ENCODE measurements around the gene SLC25A48.
"Not testable (repeated sequence)": the region's sequence is repeated elsewhere in the genome, so short reads cannot be mapped to it uniquely, and the experiment has no call there.

Gene SLC25A48

DNA sequence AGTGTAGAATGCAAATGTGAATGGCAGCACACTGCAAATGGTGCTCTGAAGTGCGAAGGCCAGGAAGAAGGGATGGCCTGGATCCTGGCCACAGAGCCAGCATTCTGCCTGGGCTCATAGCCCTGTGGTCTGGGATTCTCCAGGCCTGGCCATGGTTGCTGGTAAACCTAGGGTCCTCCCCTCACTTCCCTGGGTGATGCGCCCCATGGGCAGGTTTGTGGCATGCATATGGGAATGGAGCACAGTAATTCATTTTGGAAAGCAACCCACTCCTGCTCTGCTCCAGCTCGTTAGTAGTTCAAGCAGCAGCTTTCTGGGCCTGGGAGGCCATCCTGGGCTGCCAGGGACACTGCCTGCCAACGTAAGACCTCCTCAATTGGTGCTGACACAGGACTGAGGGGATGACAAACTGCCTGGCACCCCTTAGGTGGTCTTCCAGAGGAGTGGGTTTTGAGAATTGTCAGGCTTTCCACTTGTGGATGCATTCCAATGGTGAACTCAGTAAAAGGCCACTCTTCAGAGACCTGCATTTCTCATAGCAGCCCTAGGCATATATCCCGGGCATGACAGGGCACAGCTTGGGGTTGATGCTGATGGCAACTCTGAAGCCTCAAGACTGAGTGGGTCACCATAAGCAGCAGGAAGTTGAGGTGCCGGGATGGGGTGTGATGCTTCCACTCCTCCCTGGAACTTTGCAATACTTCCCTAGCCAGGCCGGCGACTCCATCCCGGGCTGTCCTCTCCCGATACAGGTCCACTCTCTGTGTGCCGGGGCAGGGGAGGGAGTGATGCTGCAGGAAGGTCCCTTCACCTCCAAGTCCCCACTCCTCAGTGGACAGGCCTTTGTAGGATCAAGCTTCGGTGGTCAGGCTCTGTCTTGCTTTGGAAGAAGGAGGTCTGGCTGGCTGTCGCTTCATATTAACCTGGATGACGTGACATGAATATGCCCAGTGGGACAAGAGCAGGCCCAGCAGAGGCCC, 1.2 kb upstream of the SLC25A48 start:
- Mint-ChIP-seq H3K27me3 (peaks cover 75% of the 10 kb centered on the region), H3K36me3 (ENCODE audit: insufficient read depth) (no peaks in the 10 kb centered on the region), H3K27ac (ENCODE audit: low read depth) (no peak overlapping the region), H3K4me3 (no peak overlapping the region), H3K4me1 (peaks cover 6% of the 10 kb centered on the region), H3K9me3 (no peaks in the 10 kb centered on the region)
- DNase-seq (ENCODE audit: low spot score in 2 of 2) (no peak), ATAC-seq (replicated peaks; ENCODE audit: extremely low read depth, poor library complexity, severe bottlenecking) (no peak)

DNA sequence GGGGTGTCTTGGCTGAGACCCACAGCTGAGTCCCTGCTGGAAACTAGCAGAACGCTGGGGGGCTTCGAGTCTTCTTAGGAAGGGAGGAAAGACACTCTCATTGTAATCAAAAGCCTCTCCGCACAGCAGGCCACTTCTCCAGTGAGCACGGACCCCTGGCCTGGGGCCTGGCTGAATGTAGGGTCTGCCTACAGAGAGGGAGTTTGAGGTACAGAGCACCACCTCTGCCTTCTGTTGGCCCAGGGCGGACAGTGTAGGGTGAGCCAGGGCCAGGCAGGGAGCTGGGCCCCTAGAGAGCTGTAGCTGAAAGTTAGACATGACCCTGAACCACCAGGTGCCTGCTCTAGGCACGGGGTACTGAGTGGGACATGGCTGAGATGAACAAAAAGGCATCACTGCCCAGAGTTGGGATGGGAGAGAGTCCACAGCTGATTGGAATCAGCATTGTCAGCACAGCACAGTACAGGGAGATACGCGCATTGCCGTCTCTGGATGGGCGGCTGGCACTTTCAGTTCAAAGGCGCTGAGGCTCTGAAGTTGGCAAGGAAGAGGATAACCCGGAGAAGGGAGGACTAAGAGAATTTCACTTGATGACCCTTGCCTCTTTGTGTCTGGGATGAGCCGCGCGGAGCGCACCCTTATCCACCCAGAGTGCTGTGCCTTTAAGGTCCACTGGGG, 363 bp upstream of the SLC25A48 start:
- no peak for DNase-seq (ENCODE audit: low spot score in 2 of 2)
- Mint-ChIP-seq H3K27ac (ENCODE audit: low read depth) (no peak overlapping the region), H3K36me3 (ENCODE audit: insufficient read depth) (no peaks in the 10 kb centered on the region), H3K4me1 (peaks cover 6% of the 10 kb centered on the region), H3K27me3 (peaks cover 71% of the 10 kb centered on the region), H3K9me3 (peaks cover 3% of the 10 kb centered on the region), H3K4me3 (no peak overlapping the region)
- no peak for ATAC-seq (replicated peaks; ENCODE audit: extremely low read depth, poor library complexity, severe bottlenecking)

DNA sequence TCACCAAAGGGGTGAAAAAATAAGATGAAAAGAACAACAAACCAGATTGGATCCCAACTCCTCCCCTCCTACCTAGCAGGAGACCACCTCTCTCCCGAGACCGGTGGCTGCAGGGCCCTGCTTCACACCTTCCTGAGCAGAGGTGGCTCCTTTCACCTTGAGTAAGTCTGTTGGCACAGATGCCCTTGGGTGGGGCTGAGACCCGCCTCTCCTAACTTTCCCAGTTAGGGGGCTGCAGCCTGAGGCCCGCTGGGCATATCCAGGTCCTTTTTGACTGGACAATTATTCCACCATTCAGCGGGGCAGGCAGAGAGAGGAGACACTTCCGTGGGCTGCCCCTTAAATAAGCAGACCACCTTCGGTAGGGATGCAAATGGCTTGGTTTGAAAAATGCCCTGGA, 1.3 kb downstream of the SLC25A48 start:
- ATAC-seq (replicated peaks; ENCODE audit: extremely low read depth, poor library complexity, severe bottlenecking) (no peak), DNase-seq (ENCODE audit: low spot score in 2 of 2) (no peak)
- H3K27ac Mint-ChIP-seq (ENCODE audit: low read depth): no peak overlapping the region
- peaks cover 57% of the 10 kb centered on the region for H3K27me3 Mint-ChIP-seq
- H3K36me3 Mint-ChIP-seq (ENCODE audit: insufficient read depth): no peaks in the 10 kb centered on the region
- peaks cover 4% of the 10 kb centered on the region for H3K9me3 Mint-ChIP-seq
- H3K4me1 Mint-ChIP-seq: peaks cover 6% of the 10 kb centered on the region
- no peak overlapping the region for H3K4me3 Mint-ChIP-seq

DNA sequence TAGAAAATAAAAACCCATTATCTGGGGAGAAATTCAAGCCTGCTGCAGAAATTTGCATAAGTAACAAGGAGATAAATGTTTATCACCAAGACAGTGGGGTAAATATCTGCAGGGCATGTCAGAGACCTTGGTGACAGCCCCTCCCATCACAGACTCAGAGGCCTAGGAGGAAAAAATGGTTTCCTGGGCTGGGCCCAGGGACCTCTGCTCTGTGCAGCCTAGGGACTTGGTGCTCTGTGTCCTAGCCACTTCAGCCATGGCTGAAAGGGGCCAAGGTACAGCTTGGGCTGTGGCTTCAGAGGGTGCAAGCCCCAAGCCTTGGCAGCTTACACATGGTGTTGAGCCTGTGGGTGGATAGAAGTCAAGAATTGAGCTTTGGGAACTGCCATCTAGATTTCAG, 3.9 kb downstream of the SLC25A48 start:
- not testable (repeated sequence) for H3K27ac Mint-ChIP-seq (ENCODE audit: low read depth); H3K4me1 Mint-ChIP-seq; ATAC-seq (replicated peaks; ENCODE audit: extremely low read depth, poor library complexity, severe bottlenecking); DNase-seq (ENCODE audit: low spot score in 2 of 2); H3K4me3 Mint-ChIP-seq; H3K9me3 Mint-ChIP-seq; H3K36me3 Mint-ChIP-seq (ENCODE audit: insufficient read depth)
- H3K27me3 Mint-ChIP-seq: peaks cover 57% of the 10 kb centered on the region

DNA sequence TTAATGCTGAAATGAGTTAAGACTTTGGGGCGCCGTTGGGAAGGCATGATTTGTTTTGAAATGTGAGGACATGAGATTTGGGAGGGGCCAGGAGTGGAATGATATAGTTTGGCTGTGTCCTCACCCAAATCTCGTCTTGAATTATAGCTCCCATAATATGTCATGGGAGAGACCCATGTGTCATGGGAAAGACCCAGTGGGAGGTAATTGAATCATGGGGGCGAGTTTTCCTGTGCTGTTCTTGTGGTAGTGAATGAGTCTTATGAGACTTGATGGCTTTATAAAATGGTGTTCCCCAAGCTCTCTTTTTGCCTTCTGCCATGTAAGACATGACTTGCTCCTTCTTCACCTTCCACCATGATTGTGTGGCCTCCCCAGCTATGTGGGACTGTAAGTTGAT, 5.1 kb downstream of the SLC25A48 start:
- Mint-ChIP-seq H3K36me3 (ENCODE audit: insufficient read depth) (no peaks in the 10 kb centered on the region), H3K4me3 (no peak overlapping the region), H3K27ac (ENCODE audit: low read depth) (no peak overlapping the region), H3K4me1 (no peaks in the 10 kb centered on the region), H3K27me3 (peaks cover 49% of the 10 kb centered on the region), H3K9me3 (peaks cover 4% of the 10 kb centered on the region)
- DNase-seq (ENCODE audit: low spot score in 2 of 2): no peak
- no peak for ATAC-seq (replicated peaks; ENCODE audit: extremely low read depth, poor library complexity, severe bottlenecking)

DNA sequence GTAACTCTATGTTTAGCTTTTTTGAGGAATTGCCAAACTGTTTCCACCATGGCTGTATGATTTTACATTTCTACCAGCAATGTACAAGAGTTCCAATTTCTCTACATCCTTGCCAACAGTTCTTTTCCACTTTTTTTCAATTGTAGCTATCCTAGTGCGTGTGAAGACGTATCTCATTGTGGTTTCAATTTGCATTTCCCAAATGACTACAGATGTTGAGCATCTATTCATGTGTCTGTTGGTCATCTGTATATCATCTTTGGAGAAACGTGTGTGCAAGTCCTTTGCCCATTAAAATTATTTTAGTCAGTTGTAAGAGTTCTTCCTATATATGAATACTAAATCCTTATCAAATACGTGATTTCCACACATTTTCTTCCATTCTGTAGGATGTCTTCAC, 6.5 kb downstream of the SLC25A48 start:
- H3K4me1 Mint-ChIP-seq: no peaks in the 10 kb centered on the region
- ATAC-seq (replicated peaks; ENCODE audit: extremely low read depth, poor library complexity, severe bottlenecking): no peak
- peaks cover 48% of the 10 kb centered on the region for H3K27me3 Mint-ChIP-seq
- no peaks in the 10 kb centered on the region for H3K36me3 Mint-ChIP-seq (ENCODE audit: insufficient read depth)
- H3K4me3 Mint-ChIP-seq: no peak overlapping the region
- H3K9me3 Mint-ChIP-seq: peaks cover 4% of the 10 kb centered on the region
- no peak overlapping the region for H3K27ac Mint-ChIP-seq (ENCODE audit: low read depth)
- DNase-seq (ENCODE audit: low spot score in 2 of 2): no peak

DNA sequence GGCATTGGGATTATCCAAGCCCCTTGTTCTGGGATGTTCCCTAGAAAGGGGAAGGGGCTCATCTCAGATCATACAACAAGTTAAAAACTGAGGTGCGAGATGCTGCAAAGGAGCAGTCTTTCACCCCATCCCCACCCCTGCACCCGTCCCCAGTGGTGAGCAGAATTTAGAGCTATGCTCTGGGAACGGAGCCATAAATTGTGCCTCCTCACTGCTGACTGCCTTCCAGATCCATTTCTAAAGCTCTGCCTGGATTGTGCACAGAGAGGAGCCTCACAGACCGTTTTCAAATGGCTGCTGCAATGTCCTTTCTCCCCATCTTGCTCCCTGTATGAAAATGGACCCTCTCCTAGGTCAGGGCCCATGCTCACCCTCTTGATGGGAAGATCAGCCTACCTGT, 8.3 kb downstream of the SLC25A48 start:
- Mint-ChIP-seq H3K9me3 (peaks cover 4% of the 10 kb centered on the region), H3K4me3 (no peak overlapping the region), H3K27ac (ENCODE audit: low read depth) (no peak overlapping the region), H3K27me3 (peaks cover 37% of the 10 kb centered on the region), H3K36me3 (ENCODE audit: insufficient read depth) (no peaks in the 10 kb centered on the region), H3K4me1 (no peaks in the 10 kb centered on the region)
- DNase-seq (ENCODE audit: low spot score in 2 of 2): no peak
- no peak for ATAC-seq (replicated peaks; ENCODE audit: extremely low read depth, poor library complexity, severe bottlenecking)

DNA sequence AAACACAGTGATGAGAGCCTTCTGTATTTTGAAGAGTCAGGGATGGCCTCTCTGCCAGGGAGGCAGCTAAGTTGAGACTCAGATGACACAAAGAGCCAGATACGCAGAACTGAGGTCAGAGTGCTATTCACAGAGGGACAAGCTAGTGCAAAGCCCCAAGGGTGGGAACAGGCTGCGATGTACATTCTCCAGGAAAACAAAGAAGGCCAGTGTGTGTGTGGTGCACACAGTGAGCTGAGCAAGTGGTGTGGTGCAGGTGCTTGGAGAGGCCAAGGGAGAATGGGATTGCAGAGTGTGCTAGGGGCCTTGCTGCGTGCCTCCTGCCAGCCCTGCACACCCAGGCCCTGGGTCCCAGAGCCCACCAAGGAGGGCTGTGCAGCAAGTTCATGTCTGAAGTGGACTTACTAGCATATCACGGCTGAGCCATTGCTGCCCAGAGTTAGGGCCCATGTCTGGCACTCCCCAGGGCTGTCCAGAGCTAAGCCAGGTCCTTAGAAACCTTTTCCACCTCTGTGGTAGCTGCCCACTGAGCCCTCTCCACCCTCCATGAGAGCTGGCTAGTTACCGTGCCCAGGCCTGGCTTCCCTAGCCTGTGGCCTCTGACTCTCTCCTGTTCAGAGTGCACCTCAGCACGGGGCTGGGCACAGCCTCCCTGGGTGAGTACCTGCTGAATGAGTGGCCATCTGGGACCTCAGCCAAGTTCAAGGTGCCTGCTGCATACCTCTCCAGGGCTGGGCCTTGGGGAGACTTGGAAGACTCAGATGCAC, 9.3 kb downstream of the SLC25A48 start:
- DNase-seq (ENCODE audit: low spot score in 2 of 2) (no peak), ATAC-seq (replicated peaks; ENCODE audit: extremely low read depth, poor library complexity, severe bottlenecking) (no peak)
- no peaks in the 10 kb centered on the region for H3K4me1 Mint-ChIP-seq
- peaks cover 33% of the 10 kb centered on the region for H3K27me3 Mint-ChIP-seq
- H3K9me3 Mint-ChIP-seq: peaks cover 4% of the 10 kb centered on the region
- no peak overlapping the region for H3K4me3 Mint-ChIP-seq
- no peak overlapping the region for H3K27ac Mint-ChIP-seq (ENCODE audit: low read depth)
- no peaks in the 10 kb centered on the region for H3K36me3 Mint-ChIP-seq (ENCODE audit: insufficient read depth)

DNA sequence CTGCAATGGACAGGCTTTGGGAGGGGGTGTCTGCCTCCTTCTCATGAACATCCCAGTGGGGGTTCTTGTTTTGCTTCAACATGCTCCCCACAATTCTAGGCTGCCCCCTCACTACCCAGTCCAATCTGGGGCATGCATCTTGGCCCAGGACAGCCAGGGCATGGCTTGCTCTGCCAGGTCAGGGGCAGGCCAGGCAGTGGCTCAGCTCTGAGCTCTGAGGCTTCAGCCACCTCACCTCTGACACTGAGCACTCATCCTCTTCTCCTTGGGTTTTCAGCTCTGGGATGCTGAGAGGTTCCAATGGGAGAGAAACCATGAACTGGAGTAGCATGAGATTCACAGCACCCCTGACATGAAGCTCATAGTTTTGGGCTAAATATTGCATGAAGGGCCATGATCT, 11.8 kb downstream of the SLC25A48 start:
- Mint-ChIP-seq H3K36me3 (ENCODE audit: insufficient read depth) (no peaks in the 10 kb centered on the region), H3K27ac (ENCODE audit: low read depth) (no peak overlapping the region), H3K27me3 (peaks cover 25% of the 10 kb centered on the region), H3K4me1 (no peaks in the 10 kb centered on the region), H3K4me3 (no peak overlapping the region), H3K9me3 (no peaks in the 10 kb centered on the region)
- ATAC-seq (replicated peaks; ENCODE audit: extremely low read depth, poor library complexity, severe bottlenecking) (no peak), DNase-seq (ENCODE audit: low spot score in 2 of 2) (no peak)

DNA sequence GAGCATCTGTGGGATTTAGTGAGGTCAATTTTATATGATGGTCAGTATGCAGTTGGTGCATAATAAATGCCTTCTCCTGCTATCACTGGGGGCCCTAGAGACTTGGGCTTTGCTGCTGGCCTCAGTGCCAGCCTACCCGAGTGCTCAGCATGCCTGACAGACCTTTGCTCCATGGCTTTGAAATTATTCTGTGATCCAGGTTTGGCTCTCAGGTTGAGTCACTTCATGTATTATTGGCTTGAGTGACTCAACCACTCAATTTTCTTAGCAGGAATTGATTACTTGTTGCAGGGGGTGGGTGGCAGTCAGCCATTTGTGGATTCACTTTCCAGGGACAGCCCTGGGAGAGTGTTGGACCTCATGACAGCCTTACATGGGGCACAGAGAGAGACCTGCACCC, 13.5 kb downstream of the SLC25A48 start:
- Mint-ChIP-seq H3K27me3 (peaks cover 8% of the 10 kb centered on the region), H3K36me3 (ENCODE audit: insufficient read depth) (no peaks in the 10 kb centered on the region), H3K9me3 (no peaks in the 10 kb centered on the region), H3K4me3 (no peak overlapping the region), H3K27ac (ENCODE audit: low read depth) (no peak overlapping the region), H3K4me1 (no peaks in the 10 kb centered on the region)
- ATAC-seq (replicated peaks; ENCODE audit: extremely low read depth, poor library complexity, severe bottlenecking) (no peak), DNase-seq (ENCODE audit: low spot score in 2 of 2) (no peak)

DNA sequence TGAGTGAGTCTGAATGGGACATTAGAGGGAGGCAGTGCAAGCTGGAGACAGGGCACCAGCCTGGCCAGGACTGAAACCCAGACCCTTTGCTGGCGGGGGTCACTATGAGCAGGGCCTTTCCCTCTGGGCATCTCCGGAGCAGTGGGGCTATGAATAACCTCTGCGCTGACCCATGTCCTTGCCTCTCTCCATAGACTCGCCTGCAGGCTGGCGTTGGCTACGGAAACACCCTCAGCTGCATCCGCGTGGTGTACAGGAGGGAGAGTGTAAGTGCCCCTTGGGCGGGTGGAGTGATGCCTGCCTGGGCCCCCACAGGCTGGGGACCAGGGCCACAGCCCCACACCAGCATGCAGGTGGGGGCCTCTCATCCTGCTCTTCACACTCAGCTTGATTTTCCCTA, 15.8 kb downstream of the SLC25A48 start:
- Mint-ChIP-seq H3K4me1 (no peaks in the 10 kb centered on the region), H3K9me3 (no peaks in the 10 kb centered on the region), H3K27ac (ENCODE audit: low read depth) (no peak overlapping the region), H3K4me3 (no peak overlapping the region), H3K36me3 (ENCODE audit: insufficient read depth) (no peaks in the 10 kb centered on the region), H3K27me3 (no peaks in the 10 kb centered on the region)
- DNase-seq (ENCODE audit: low spot score in 2 of 2) (no peak), ATAC-seq (replicated peaks; ENCODE audit: extremely low read depth, poor library complexity, severe bottlenecking) (no peak)

DNA sequence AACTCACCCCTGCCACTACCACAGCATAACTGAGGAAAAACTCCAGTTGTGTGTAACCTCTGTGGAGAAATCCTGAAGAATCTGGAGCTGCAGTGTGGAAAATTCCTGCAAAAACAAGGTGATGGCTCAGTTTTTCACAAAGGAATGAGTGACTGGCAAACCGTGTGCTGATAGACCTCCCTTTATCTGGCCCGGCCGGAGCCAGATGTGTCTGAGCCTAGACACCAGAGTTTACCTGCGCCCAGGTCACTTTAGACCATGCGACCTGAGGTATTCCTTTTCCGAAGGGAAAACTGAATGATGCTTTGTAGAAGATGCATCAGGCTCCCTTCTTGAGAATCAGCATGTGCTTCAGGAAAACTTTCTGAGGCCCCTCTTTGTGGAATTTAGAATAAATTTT, 16.2 kb downstream of the SLC25A48 start:
- Mint-ChIP-seq H3K9me3 (no peaks in the 10 kb centered on the region), H3K27ac (ENCODE audit: low read depth) (no peak overlapping the region), H3K27me3 (peaks cover 3% of the 10 kb centered on the region), H3K36me3 (ENCODE audit: insufficient read depth) (no peaks in the 10 kb centered on the region), H3K4me3 (no peak overlapping the region), H3K4me1 (no peaks in the 10 kb centered on the region)
- DNase-seq (ENCODE audit: low spot score in 2 of 2) (no peak), ATAC-seq (replicated peaks; ENCODE audit: extremely low read depth, poor library complexity, severe bottlenecking) (no peak)
